ENCODE measurements around the gene BFSP2.

GRCh38 chr3:133521946-133522345 lies 122.1 kb downstream of the BFSP2 start:
- TF ChIP-seq CTCF (IDR thresholded peaks at IDR 0.05) (no peak), POLR2A (IDR thresholded peaks at IDR 0.05) (no peak)

Data from tibial nerve (tissue), 3 donors.